ENCODE measurements around the gene NUCB2. TPM values are rescaled to one million over a fixed set of nuclear protein-coding genes. Genes with fewer than 3 reads are reported as not detected.

The NUCB2 gene
- total RNA-seq, 1 experiment from 2014 or later = 39.6 TPM

DNA sequence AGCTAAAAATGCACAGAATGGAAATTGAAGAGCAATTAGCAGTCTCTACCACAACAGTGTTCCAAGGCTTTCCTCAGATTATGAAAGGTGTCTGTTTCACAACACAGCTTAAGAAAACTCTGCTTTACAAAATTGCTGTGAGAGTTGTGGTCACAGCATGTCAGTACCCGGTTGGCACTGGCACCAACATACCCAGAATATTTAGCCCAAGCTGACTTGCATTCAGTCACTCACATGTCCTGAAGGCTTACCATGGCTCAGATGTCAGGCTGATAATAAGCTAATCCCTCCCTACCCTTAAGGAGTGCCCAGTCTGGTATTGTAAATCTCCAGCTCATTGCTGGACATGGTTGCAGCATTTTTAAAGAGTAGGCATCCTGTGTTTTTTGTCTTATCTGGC, 90.0 kb downstream of the NUCB2 start:
- TF ChIP-seq, protein P1, sequence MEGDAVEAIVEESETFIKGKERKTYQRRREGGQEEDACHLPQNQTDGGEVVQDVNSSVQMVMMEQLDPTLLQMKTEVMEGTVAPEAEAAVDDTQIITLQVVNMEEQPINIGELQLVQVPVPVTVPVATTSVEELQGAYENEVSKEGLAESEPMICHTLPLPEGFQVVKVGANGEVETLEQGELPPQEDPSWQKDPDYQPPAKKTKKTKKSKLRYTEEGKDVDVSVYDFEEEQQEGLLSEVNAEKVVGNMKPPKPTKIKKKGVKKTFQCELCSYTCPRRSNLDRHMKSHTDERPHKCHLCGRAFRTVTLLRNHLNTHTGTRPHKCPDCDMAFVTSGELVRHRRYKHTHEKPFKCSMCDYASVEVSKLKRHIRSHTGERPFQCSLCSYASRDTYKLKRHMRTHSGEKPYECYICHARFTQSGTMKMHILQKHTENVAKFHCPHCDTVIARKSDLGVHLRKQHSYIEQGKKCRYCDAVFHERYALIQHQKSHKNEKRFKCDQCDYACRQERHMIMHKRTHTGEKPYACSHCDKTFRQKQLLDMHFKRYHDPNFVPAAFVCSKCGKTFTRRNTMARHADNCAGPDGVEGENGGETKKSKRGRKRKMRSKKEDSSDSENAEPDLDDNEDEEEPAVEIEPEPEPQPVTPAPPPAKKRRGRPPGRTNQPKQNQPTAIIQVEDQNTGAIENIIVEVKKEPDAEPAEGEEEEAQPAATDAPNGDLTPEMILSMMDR (conservative IDR thresholded peaks at IDR 0.05; ENCODE audit: low read depth, low read length) = no peak
- no peak for TF ChIP-seq EZH2 (IDR thresholded peaks at IDR 0.05; ENCODE audit: borderline replicate concordance, low read depth, low read length, poor library complexity, severe bottlenecking)
- ChIA-PET POLR2A (ENCODE audit: low non-redundant PET) (no interaction called here), CTCF (no interaction called here)
- no peak overlapping the region for H3K27ac ChIP-seq (ENCODE audit: low read depth, low read length, poor library complexity, severe bottlenecking)
- peaks cover 16% of the 10 kb centered on the region for H3K9me3 ChIP-seq (ENCODE audit: low read depth, low read length, poor library complexity, severe bottlenecking)
- H3K4me1 ChIP-seq (ENCODE audit: insufficient read depth, low read length, poor library complexity, severe bottlenecking) = no peaks in the 10 kb centered on the region
- peaks cover 12% of the 10 kb centered on the region for H3K36me3 ChIP-seq (ENCODE audit: insufficient read depth, low read length, poor library complexity, severe bottlenecking)
- no peak for DNase-seq (ENCODE audit: low spot score)
- no peak overlapping the region for H3K4me3 ChIP-seq (ENCODE audit: low read depth, low read length, poor library complexity, severe bottlenecking)
- intact Hi-C loops (cut with micrococcal nuclease; ENCODE audit: unreplicated experiment) = no loop called here
- no TSS peak for BruUV-seq (replicated peaks)
- no peaks in the 10 kb centered on the region for H3K27me3 ChIP-seq (replicated peaks; ENCODE audit: insufficient read depth, low read depth, low read length, poor library complexity)

DNA sequence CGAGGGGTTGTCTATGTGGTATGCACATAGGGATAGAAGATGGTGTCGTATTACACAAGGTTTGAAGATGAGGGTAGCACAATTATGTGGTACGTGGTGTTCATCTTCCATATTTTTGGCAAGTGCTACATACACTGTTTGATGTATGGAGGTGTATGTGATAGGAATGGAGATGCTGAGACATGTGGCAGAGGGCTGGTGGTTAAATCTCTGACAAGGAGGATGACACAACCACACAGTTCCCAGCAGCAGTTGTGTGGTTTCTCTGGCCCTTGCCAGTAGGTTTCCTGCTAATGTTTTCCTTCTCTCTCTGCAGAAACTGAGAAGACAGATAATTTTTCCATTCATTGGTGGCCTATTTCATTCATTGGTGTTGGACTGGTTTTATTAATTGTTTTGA, 92.0 kb downstream of the NUCB2 start:
- no peak for DNase-seq (ENCODE audit: low spot score)
- Histone ChIP-seq H3K27me3 (replicated peaks; ENCODE audit: insufficient read depth, low read depth, low read length, poor library complexity) (no peaks in the 10 kb centered on the region), H3K9me3 (ENCODE audit: low read depth, low read length, poor library complexity, severe bottlenecking) (peaks cover 26% of the 10 kb centered on the region), H3K36me3 (ENCODE audit: insufficient read depth, low read length, poor library complexity, severe bottlenecking) (peaks cover 18% of the 10 kb centered on the region), H3K27ac (ENCODE audit: low read depth, low read length, poor library complexity, severe bottlenecking) (no peak overlapping the region), H3K4me3 (ENCODE audit: low read depth, low read length, poor library complexity, severe bottlenecking) (no peak overlapping the region), H3K4me1 (ENCODE audit: insufficient read depth, low read length, poor library complexity, severe bottlenecking) (no peaks in the 10 kb centered on the region)
- ChIA-PET CTCF (no interaction called here), POLR2A (ENCODE audit: low non-redundant PET) (no interaction called here)
- BruUV-seq (replicated peaks) = no TSS peak
- intact Hi-C loops (cut with micrococcal nuclease; ENCODE audit: unreplicated experiment) = no loop called here
- TF ChIP-seq, protein P1 (conservative IDR thresholded peaks at IDR 0.05; ENCODE audit: low read depth, low read length) = no peak
- no peak for TF ChIP-seq EZH2 (IDR thresholded peaks at IDR 0.05; ENCODE audit: borderline replicate concordance, low read depth, low read length, poor library complexity, severe bottlenecking)

- H3K4me3 ChIP-seq (ENCODE audit: low read depth, low read length, poor library complexity, severe bottlenecking) = no peak overlapping the region
- peaks cover 18% of the 10 kb centered on the region for H3K36me3 ChIP-seq (ENCODE audit: insufficient read depth, low read length, poor library complexity, severe bottlenecking)
- no peaks in the 10 kb centered on the region for H3K4me1 ChIP-seq (ENCODE audit: insufficient read depth, low read length, poor library complexity, severe bottlenecking)
- DNase-seq (ENCODE audit: low spot score) = no peak
- ChIA-PET CTCF (no interaction called here), POLR2A (ENCODE audit: low non-redundant PET) (no interaction called here)
- intact Hi-C loops (cut with micrococcal nuclease; ENCODE audit: unreplicated experiment) = no loop called here
- TF ChIP-seq, protein P1 (conservative IDR thresholded peaks at IDR 0.05; ENCODE audit: low read depth, low read length) = no peak
- TF ChIP-seq EZH2 (IDR thresholded peaks at IDR 0.05; ENCODE audit: borderline replicate concordance, low read depth, low read length, poor library complexity, severe bottlenecking) = no peak
- H3K9me3 ChIP-seq (ENCODE audit: low read depth, low read length, poor library complexity, severe bottlenecking) = peaks cover 26% of the 10 kb centered on the region
- no peak overlapping the region for H3K27ac ChIP-seq (ENCODE audit: low read depth, low read length, poor library complexity, severe bottlenecking)
- no peaks in the 10 kb centered on the region for H3K27me3 ChIP-seq (replicated peaks; ENCODE audit: insufficient read depth, low read depth, low read length, poor library complexity)
- BruUV-seq (replicated peaks) = no TSS peak
Measured at GRCh38 chr11:17369094-17369493, 92.6 kb downstream of the NUCB2 start.
